K562 (cell line): ENCODE results near the gene ELMOD1. TPM values are rescaled to one million over a fixed set of nuclear protein-coding genes. Genes with fewer than 3 reads are reported as not detected.

ENCODE experiments used
- AFF4 ChIP-seq: sonication (generic); formaldehyde crosslinking; IDR thresholded peaks from 2 replicates; pipeline ENCODE4 v1.8.0; 2023; ENCODE audit warnings: mild to moderate bottlenecking, missing genetic modification reagents
- ARNT ChIP-seq, 2 experiments: fragments of 450-650 bp; IDR thresholded peaks; 2 replicates each; pipeline ENCODE4 v1.6.1; 2016; ENCODE audit warnings: mild to moderate bottlenecking in 1 of 2
- ILK ChIP-seq: fragments of 450-650 bp; IDR thresholded peaks from 2 replicates; pipeline ENCODE4 v1.6.1; 2016; ENCODE audit warnings: missing genetic modification characterization, low read depth, mild to moderate bottlenecking, missing compliant biosample characterization, moderate library complexity, borderline replicate concordance
- JUND ChIP-seq, 2 experiments: IDR thresholded peaks; 2 replicates in 1 of 2; 3 replicates in 1 of 2; pipeline ENCODE4 v1.6.1; 2011; ENCODE audit warnings: borderline replicate concordance in 2 of 2, low read depth in 2 of 2, low read length in 2 of 2, improper control_type of control experiment in 1 of 2, missing biosample characterization in 1 of 2, missing genetic modification characterization in 1 of 2, missing genetic modification reagents in 1 of 2
- ZNF280A ChIP-seq: fragments of 450-650 bp; IDR thresholded peaks from 2 replicates; pipeline ENCODE4 v1.6.1; 2018; ENCODE audit warnings: mild to moderate bottlenecking, low read depth; ENCODE audit not compliant: partially characterized antibody
- polyA plus RNA-seq, 8 experiments: library from polyadenylated mRNA; depleted of rRNA in 4 of 8; stranded (reverse) in 5 of 8; unstranded in 3 of 8; fragments of >200 nt; fragmentation: Nextera tagmentation in 2 of 8; fragmentation: Illumina TruSeq in 1 of 8; extraction: Ambion mirVana in 2 of 8; extraction: Trizol in 1 of 8; gene quantifications; 2 replicates each; pipeline versions ENCODE4 v1.2.1 to v1.2.3, GENCODE V29; 2011 to 2014; ENCODE audit warnings: inconsistent platforms in 1 of 8, missing spikeins in 1 of 8
- total RNA-seq, 7 experiments: library from RNA; depleted of rRNA in 6 of 7; stranded (reverse); fragments of >200 nt in 6 of 7; fragmentation: Illumina TruSeq in 2 of 7; extraction: Trizol in 2 of 7; gene quantifications; 2 replicates each; pipeline versions ENCODE4 v1.2.1 to v1.2.3, GENCODE V29; 2011 to 2021; ENCODE audit warnings: low replicate concordance in 1 of 7

The ELMOD1 gene
- total and polyA plus RNA-seq, 9 of the 15 experiments (the other 6 are each of a cell fraction or from before 2014, with no cell fraction given): not detected

- TF ChIP-seq ARNT (IDR thresholded peaks at IDR 0.05) (no peak), JUND (IDR thresholded peaks at IDR 0.05; ENCODE audit: borderline replicate concordance, low read depth, low read length) (no peak), JUND (tag; IDR thresholded peaks at IDR 0.05; ENCODE audit: borderline replicate concordance, low read depth, low read length) (no peak), ILK (tag) (no peak), AFF4 (CRISPR knock-in tag) (no peak), ZNF280A (no peak)
These were observed 108.7 kb downstream of the ELMOD1 start (continued) for GRCh38 chr11:107699371-107700285.
